NCI-H82 (cell line): ENCODE measurements around the gene SMG9.
A peak's percentile ranks its signal among the peaks of the same experiment; 100 is the strongest.

ENCODE experiments used
- DNase-seq: peaks from one replicate; lab custom pipeline; 2025; lab: John Stamatoyannopoulos, UW

The SMG9 gene

GRCh38 chr19:43721469-43722048 lies 33.2 kb downstream of the SMG9 start:
- DNase-seq: no peak

GRCh38 chr19:43720936-43721335 lies 33.8 kb downstream of the SMG9 start:
- DNase-seq: no peak

- no peak for DNase-seq
Observed at GRCh38 chr19:43719918-43720317, 34.8 kb downstream of the SMG9 start.

- DNase-seq: no peak
Observed at GRCh38 chr19:43719378-43719868, 35.3 kb downstream of the SMG9 start.

- no peak for DNase-seq
Observed at GRCh38 chr19:43718627-43719377, 36.0 kb downstream of the SMG9 start.

GRCh38 chr19:43715776-43716175 lies 39.0 kb downstream of the SMG9 start, which contains the start of gene IRGC:
Gene IRGC, plus strand, starts transcription at chr19:43716076. Its CDS starts 2,483 bp downstream, at chr19:43718559.
- no peak for DNase-seq

- no peak for DNase-seq
Observed at GRCh38 chr19:43713208-43713607, 41.6 kb downstream of the SMG9 start.

- no peak for DNase-seq
Observed at GRCh38 chr19:43711751-43712355, 42.9 kb downstream of the SMG9 start.

GRCh38 chr19:43708716-43709115 lies 46.0 kb downstream of the SMG9 start:
- DNase-seq: no peak

- DNase-seq: no peak
Observed at GRCh38 chr19:43707158-43707712, 47.5 kb downstream of the SMG9 start.

- DNase-seq: no peak
Observed at GRCh38 chr19:43705729-43706128, 49.0 kb downstream of the SMG9 start.

- no peak for DNase-seq
Observed at GRCh38 chr19:43704002-43704705, 50.6 kb downstream of the SMG9 start.

- peak; percentile 25 for DNase-seq
Observed at GRCh38 chr19:43700395-43701000, 54.3 kb downstream of the SMG9 start.

- DNase-seq: peak; percentile 41
Observed at GRCh38 chr19:43699506-43700394, 55.0 kb downstream of the SMG9 start.

- DNase-seq: no peak
Observed at GRCh38 chr19:43697295-43697694, 57.5 kb downstream of the SMG9 start.

GRCh38 chr19:43695985-43696704 lies 58.6 kb downstream of the SMG9 start:
- DNase-seq: no peak

- DNase-seq: no peak
Observed at GRCh38 chr19:43694553-43694952, 60.2 kb downstream of the SMG9 start.

- DNase-seq: no peak
Observed at GRCh38 chr19:43692877-43693276, 61.9 kb downstream of the SMG9 start.

GRCh38 chr19:43692385-43692784 lies 62.4 kb downstream of the SMG9 start:
- DNase-seq: no peak

- no peak for DNase-seq
Observed at GRCh38 chr19:43691755-43692154, 63.0 kb downstream of the SMG9 start.
